BJ (cell line): ENCODE results near the gene ZBTB8A. TPM values are rescaled to one million over a fixed set of nuclear protein-coding genes. Genes with fewer than 3 reads are reported as not detected.

Experiments used
- CTCF ChIA-PET: fragments of 350-600 bp; formaldehyde crosslinking; extraction: SDS; loops from one replicate; lab custom pipeline; 2021; ENCODE audit warnings: antibody characterized with exemption, inconsistent platforms; lab: Yijun Ruan, JAX
- POLR2A ChIA-PET: fragments of 300-600 bp; sonication (Branson Sonifier 250); formaldehyde crosslinking; extraction: SDS; loops from one replicate; lab custom pipeline; 2021; ENCODE audit warnings: antibody characterized with exemption; lab: Charles Lee
- DNase-seq: peaks from one replicate; pipeline ENCODE4 v3.0.0-alpha.2; 2011; ENCODE audit warnings: low read depth
- H3K27me3 ChIP-seq: 2 replicates; pipeline ENCODE4 v1.6.0; 2011; ENCODE audit warnings: low read length; ENCODE audit not compliant: control insufficient read depth, insufficient read depth
- H3K36me3 ChIP-seq: 2 replicates; pipeline ENCODE4 v1.5.1; 2011; ENCODE audit warnings: low read length; ENCODE audit not compliant: control insufficient read depth, insufficient read depth
- H3K4me3 ChIP-seq: 2 replicates; pipeline ENCODE4 v1.5.1; 2011; ENCODE audit warnings: low read depth, mild to moderate bottlenecking, control low read depth, low read length
- CTCF ChIP-seq: IDR thresholded peaks from 2 replicates; pipeline ENCODE4 v1.5.1; 2011; ENCODE audit warnings: low read depth, mild to moderate bottlenecking, control low read depth, inconsistent platforms, low read length, moderate library complexity; ENCODE audit not compliant: insufficient read depth
- polyA plus RNA-seq: library from polyadenylated mRNA; depleted of rRNA; stranded (reverse); fragments of >200 nt; gene quantifications from 2 replicates; pipeline ENCODE4 v1.2.3, GENCODE V29; 2011

ZBTB8A gene
- polyA plus RNA-seq, 1 experiment, result 3.7 TPM

GRCh38 chr1:32568929-32569328, 29.7 kb downstream of the ZBTB8A start:
- POLR2A ChIA-PET, result no interaction called here
- DNase-seq, result no peak
- no peaks in the 10 kb centered on the region; the same call in 1 of the 2 replicates for H3K36me3 ChIP-seq
- CTCF ChIA-PET, result no interaction called here
- TF ChIP-seq CTCF, result no peak
- H3K4me3 ChIP-seq, result no peak overlapping the region
- H3K27me3 ChIP-seq, result no peaks in the 10 kb centered on the region

GRCh38 chr1:32580348-32581017, 41.3 kb downstream of the ZBTB8A start:
- Histone ChIP-seq H3K27me3 (no peaks in the 10 kb centered on the region), H3K36me3 (no peaks in the 10 kb centered on the region), H3K4me3 (no peak overlapping the region)
- TF ChIP-seq CTCF, result no peak
- DNase-seq, result no peak
- CTCF ChIA-PET, result interaction anchor here (0.7 kb wide), 1 partner anchor 195 kb away, joined by 3 read pairs; no protein-coding TSS in a partner anchor
- POLR2A ChIA-PET, result no interaction called here

GRCh38 chr1:32592943-32593342, 53.7 kb downstream of the ZBTB8A start:
- Histone ChIP-seq H3K36me3 (no peaks in the 10 kb centered on the region; the same call in 1 of the 2 replicates), H3K4me3 (no peak overlapping the region), H3K27me3 (no peaks in the 10 kb centered on the region)
- DNase-seq, result no peak
- ChIA-PET CTCF (interaction anchor here (0.9 kb wide), 1 partner anchor 73 kb away, joined by 3 read pairs; no protein-coding TSS in a partner anchor), POLR2A (no interaction called here)
- no peak for TF ChIP-seq CTCF

GRCh38 chr1:32600034-32600433, 60.8 kb downstream of the ZBTB8A start:
- Histone ChIP-seq H3K36me3 (no peaks in the 10 kb centered on the region), H3K27me3 (no peaks in the 10 kb centered on the region), H3K4me3 (no peak overlapping the region)
- DNase-seq, result no peak
- ChIA-PET CTCF (no interaction called here), POLR2A (no interaction called here)
- TF ChIP-seq CTCF, result no peak

- Histone ChIP-seq H3K27me3 (no peaks in the 10 kb centered on the region), H3K4me3 (no peak overlapping the region), H3K36me3 (no peaks in the 10 kb centered on the region; the same call in none of the 2 replicates)
- TF ChIP-seq CTCF, result no peak
- DNase-seq, result no peak
- CTCF ChIA-PET, result no interaction called here
- POLR2A ChIA-PET, result no interaction called here
Measured at GRCh38 chr1:32605711-32606424, 66.6 kb downstream of the ZBTB8A start.
